Endothelial cell of umbilical vein (primary cell): ENCODE results near the gene WDFY3. TPM values are rescaled to one million over a fixed set of nuclear protein-coding genes. Genes with fewer than 3 reads are reported as not detected.

Source experiments
- BruUV-seq: library from RNA; stranded (reverse); fragments of 400-500 nt; replicated peaks from 2 replicates; lab custom pipeline; 2021; lab: Mats Ljungman, UMichigan
- CTCF ChIA-PET: fragments of 300-600, 350-600 bp; sonication (Branson Sonifier 250); formaldehyde crosslinking; loops from one replicate; lab custom pipeline; 2021; ENCODE audit warnings: antibody characterized with exemption, inconsistent platforms; lab: Charles Lee
- POLR2A ChIA-PET: fragments of 300-600, 350-600 bp; sonication (Branson Sonifier 250); formaldehyde crosslinking; loops from one replicate; lab custom pipeline; 2021; ENCODE audit warnings: antibody characterized with exemption, inconsistent platforms; lab: Charles Lee
- DNase-seq: peaks from one replicate; pipeline ENCODE4 v3.0.0-alpha.2; 2011; ENCODE audit warnings: low read depth, low spot score
- FAIRE-seq: peaks from 2 replicates; lab custom pipeline; 2011; peaks lifted over from hg19 to GRCh38; lab: Jason Lieb, UNC
- H2AFZ ChIP-seq: 2 replicates; pipeline ENCODE4 v1.6.0; 2012; ENCODE audit warnings: low read depth, low read length, control low read depth, inconsistent platforms
- H3K27ac ChIP-seq: 2 replicates; pipeline ENCODE4 v1.5.1; 2011; ENCODE audit warnings: low read depth, mild to moderate bottlenecking, control low read depth, low read length, moderate library complexity; ENCODE audit not compliant: insufficient read depth
- H3K27me3 ChIP-seq, 2 experiments: 2 replicates each; pipeline versions ENCODE4 v1.6.0 to v1.6.1; 2011; ENCODE audit warnings: low read length in 2 of 2, mixed read lengths in 1 of 2; ENCODE audit not compliant: control insufficient read depth in 2 of 2, insufficient read depth in 2 of 2
- H3K36me3 ChIP-seq, 2 experiments: 2 replicates in 1 of 2; 3 replicates in 1 of 2; pipeline ENCODE4 v1.5.1; 2011; ENCODE audit warnings: low read length in 2 of 2, mild to moderate bottlenecking in 1 of 2, moderate library complexity in 1 of 2; ENCODE audit not compliant: control insufficient read depth in 2 of 2, insufficient read depth in 2 of 2; ENCODE audit errors: extremely low read depth in 1 of 2
- H3K4me1 ChIP-seq: 3 replicates; pipeline ENCODE4 v1.5.1; 2011; ENCODE audit warnings: mild to moderate bottlenecking, low read length; ENCODE audit not compliant: control insufficient read depth, insufficient read depth; ENCODE audit errors: extremely low read depth
- H3K4me2 ChIP-seq: 2 replicates; pipeline ENCODE4 v1.6.1; 2011; ENCODE audit warnings: low read length, control low read depth, mixed read lengths; ENCODE audit not compliant: insufficient read depth
- H3K4me3 ChIP-seq, 3 experiments: fragments of 200-600 bp in 1 of 3; sonication (generic), shearing (Covaris generic) in 1 of 3; replicated peaks in 1 of 3; 2 replicates each; pipeline ENCODE4 v1.5.1; 2011 to 2016; ENCODE audit warnings: control low read depth in 3 of 3, low read length in 3 of 3, mild to moderate bottlenecking in 2 of 3, inconsistent platforms in 1 of 3, low read depth in 1 of 3, moderate library complexity in 1 of 3; ENCODE audit not compliant: insufficient read depth in 1 of 3
- H3K79me2 ChIP-seq: 2 replicates; pipeline ENCODE4 v1.6.0; 2012; ENCODE audit warnings: low read length, inconsistent platforms; ENCODE audit not compliant: control insufficient read depth, insufficient read depth
- H3K9ac ChIP-seq: replicated peaks from 2 replicates; pipeline ENCODE3; 2011; ENCODE audit warnings: low read length, control low read depth; ENCODE audit not compliant: insufficient read depth; ENCODE audit errors: extremely low read depth
- H3K9me1 ChIP-seq: replicated peaks from 3 replicates; pipeline ENCODE4 v1.6.0; 2011; ENCODE audit warnings: mild to moderate bottlenecking, low read length; ENCODE audit not compliant: control insufficient read depth, insufficient read depth; ENCODE audit errors: extremely low read depth
- H3K9me3 ChIP-seq: replicated peaks from 2 replicates; pipeline ENCODE4 v1.5.1; 2012; ENCODE audit warnings: low read length, inconsistent platforms; ENCODE audit not compliant: control insufficient read depth, insufficient read depth
- H4K20me1 ChIP-seq: replicated peaks from 2 replicates; pipeline ENCODE3; 2011; ENCODE audit warnings: mild to moderate bottlenecking, low read length; ENCODE audit not compliant: control insufficient read depth, insufficient read depth; ENCODE audit errors: extremely low read depth
- CTCF ChIP-seq, 2 donors: IDR thresholded peaks; 1 replicate in 1 of 2; 2 replicates in 1 of 2; pipeline ENCODE4 v1.5.1; 2011; ENCODE audit warnings: low read length in 2 of 2, mild to moderate bottlenecking in 2 of 2, moderate library complexity in 2 of 2, control low read depth in 1 of 2, inconsistent platforms in 1 of 2, low read depth in 1 of 2; ENCODE audit not compliant: insufficient read depth in 1 of 2; ENCODE audit errors: extremely low read depth in 1 of 2
- EZH2 ChIP-seq: IDR thresholded peaks from 2 replicates; pipeline ENCODE4 v1.6.1; 2012; ENCODE audit warnings: borderline replicate concordance, low read depth, mild to moderate bottlenecking, moderate library complexity, low read length, inconsistent platforms; ENCODE audit not compliant: severe bottlenecking
- FOS ChIP-seq: IDR thresholded peaks from 2 replicates; pipeline ENCODE4 v1.6.1; 2011; ENCODE audit warnings: mild to moderate bottlenecking, low read length, moderate library complexity, borderline replicate concordance; ENCODE audit not compliant: insufficient read depth
- GATA2 ChIP-seq: IDR thresholded peaks from 2 replicates; pipeline ENCODE4 v1.7.0; 2011; ENCODE audit warnings: low read depth, mild to moderate bottlenecking, moderate library complexity, mixed read lengths, low read length; ENCODE audit not compliant: insufficient read length, insufficient read depth
- JUN ChIP-seq: IDR thresholded peaks from 2 replicates; pipeline ENCODE4 v1.6.1; 2011; ENCODE audit warnings: borderline replicate concordance, low read depth; ENCODE audit not compliant: insufficient read length, insufficient read depth
- MAX ChIP-seq: IDR thresholded peaks from 2 replicates; pipeline ENCODE4 v1.6.1; 2011; ENCODE audit not compliant: insufficient read depth, insufficient read length
- MYC ChIP-seq: IDR thresholded peaks from one replicate; pipeline ENCODE4 v1.6.1; 2011; ENCODE audit warnings: mild to moderate bottlenecking, low read depth, low read length
- POLR2A ChIP-seq: IDR thresholded peaks from 2 replicates; pipeline ENCODE4 v1.6.1; 2012; ENCODE audit warnings: low read depth, mild to moderate bottlenecking, control low read depth, low read length
- POLR2AphosphoS5 ChIP-seq: IDR thresholded peaks from 2 replicates; pipeline ENCODE4 v1.6.1; 2012; ENCODE audit warnings: low read depth, mild to moderate bottlenecking, control low read depth, low read length, moderate library complexity; ENCODE audit not compliant: insufficient read depth
- dilution Hi-C: fragments of 300-500 bp; cut with MboI; formaldehyde crosslinking; loops from one replicate; pipeline ENCODE4 v1.15.0; 2019; ENCODE audit warnings: low sequenced_read_pairs; ENCODE audit not compliant: extremely low pct_ligation_motif_present
- intact Hi-C: fragments of 100-400 bp; cut with micrococcal nuclease; formaldehyde crosslinking; loops from one replicate; pipeline ENCODE4 v1.10.0; 2022
- polyA plus RNA-seq, 4 experiments: library from polyadenylated mRNA; depleted of rRNA in 3 of 4; stranded (reverse) in 3 of 4; unstranded in 1 of 4; fragments of >200 nt; gene quantifications; 2 replicates each; pipeline versions ENCODE4 v1.2.1 to v1.2.3, GENCODE V29; 2011 to 2012; ENCODE audit warnings: missing spikeins in 1 of 4
- total RNA-seq: library from RNA; stranded (reverse); gene quantifications from 2 replicates; pipeline ENCODE4 v1.2.3, GENCODE V29; 2021

The WDFY3 gene
- total and polyA plus RNA-seq, 2 donors (not counting 3 experiments of a cell fraction or from before 2014, with no cell fraction given), result 37.0 to 113 TPM

- intact Hi-C loops (no loop called here), dilution Hi-C loops (no loop called here)
- Histone ChIP-seq H3K9me1 (no peaks in the 10 kb centered on the region), H3K4me1 (no peaks in the 10 kb centered on the region), H4K20me1 (no peaks in the 10 kb centered on the region), H3K9me3 (no peaks in the 10 kb centered on the region), H3K79me2 (no peaks in the 10 kb centered on the region), H2AFZ (no peak overlapping the region), H3K27me3 (no peaks in the 10 kb centered on the region), H3K4me3 (no peak overlapping the region), H3K4me2 (no peak overlapping the region), H3K9ac (no peak overlapping the region), H3K27ac (no peak overlapping the region), H3K36me3 (no peaks in the 10 kb centered on the region)
- no peak for TF ChIP-seq EZH2
- TF ChIP-seq FOS, result no peak
- TF ChIP-seq POLR2AphosphoS5, result no peak
- no peak for TF ChIP-seq GATA2
- TF ChIP-seq MYC, result no peak
- no peak for TF ChIP-seq JUN
- TF ChIP-seq MAX, result no peak
- TF ChIP-seq POLR2A, result no peak
- TF ChIP-seq CTCF (IDR thresholded peaks at IDR 0.05; ENCODE audit: extremely low read depth in 1 of 2, insufficient read depth in 1 of 2, low read depth in 1 of 2, low read length in 2 of 2), result no peak
- CTCF ChIA-PET, result interaction anchor here (1.4 kb wide), 1 partner anchor 12 kb away, joined by 3 read pairs; no protein-coding TSS in a partner anchor
- POLR2A ChIA-PET, result no interaction called here
- BruUV-seq, result no TSS peak
- FAIRE-seq (no peak), DNase-seq (no peak)
Observed at GRCh38 chr4:84632092-84632491, 334.4 kb downstream of the WDFY3 start.
